Stimulated activated CD4-positive, alpha-beta T cell treated with anti-CD3 and anti-CD28 coated beads, Interleukin-15, amount 100 ng/mL, for 1 hour (primary cell): ENCODE measurements around the gene MYO5B.
"Not testable (repeated sequence)": the region's sequence is repeated elsewhere in the genome, so short reads cannot be mapped to it uniquely, and the experiment has no call there.

Experiments used
- DNase-seq, 2 donors: peaks; one replicate each; pipeline ENCODE4 v3.0.0-alpha.2; 2020; ENCODE audit warnings: low read depth in 1 of 2, low spot score in 1 of 2

The MYO5B gene

GRCh38 chr18:49842656-49843055, 352.3 kb downstream of the MYO5B start:
- no peak for DNase-seq

DNA sequence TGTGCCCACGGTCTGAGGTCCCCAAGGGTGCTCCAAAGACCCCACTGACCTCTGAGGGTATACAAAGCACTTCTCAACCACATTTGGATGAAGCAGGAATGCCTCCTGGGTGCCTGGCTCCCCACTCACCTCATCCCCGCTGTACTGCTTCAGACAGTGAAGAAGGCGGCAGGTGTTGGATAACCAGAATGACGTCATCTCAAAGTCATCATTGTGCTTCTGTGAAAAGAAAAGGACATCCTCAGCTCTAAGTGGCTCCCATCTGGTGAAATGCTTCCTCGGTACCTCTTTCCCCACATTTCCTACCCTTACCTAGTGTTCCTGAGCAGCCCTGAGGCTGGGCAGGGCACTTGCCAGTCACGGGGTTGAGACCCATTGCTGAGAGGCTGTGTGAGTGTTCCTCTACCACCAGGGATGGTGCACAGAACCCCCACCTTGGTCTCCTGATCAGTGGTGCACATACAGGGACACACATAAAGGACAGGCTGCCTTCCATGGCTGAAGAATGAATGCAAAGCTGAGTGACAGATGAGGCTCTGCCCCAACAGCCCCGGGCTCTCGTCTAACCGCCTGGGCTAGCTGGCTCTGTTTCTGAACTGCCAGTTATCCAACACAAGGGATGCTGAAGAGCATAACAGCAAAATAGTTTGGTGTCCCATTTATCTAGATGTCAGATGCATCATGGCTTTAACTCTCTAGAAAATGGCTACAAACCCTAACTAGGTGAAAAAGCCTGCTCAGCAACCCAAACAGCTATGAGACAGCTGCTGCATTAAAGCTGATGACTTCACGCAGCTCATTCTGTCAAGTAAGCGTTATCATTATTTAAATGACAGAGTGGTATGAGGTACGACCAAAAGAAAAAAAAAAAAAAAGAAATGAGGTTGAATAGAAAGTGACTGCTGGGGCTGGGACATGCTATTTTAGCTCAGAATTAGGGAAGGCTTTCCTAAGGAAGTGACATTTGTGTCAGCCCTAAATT, 353.4 kb downstream of the MYO5B start:
- DNase-seq, result no peak

GRCh38 chr18:49839012-49839411, 355.9 kb downstream of the MYO5B start:
- no peak for DNase-seq

DNA sequence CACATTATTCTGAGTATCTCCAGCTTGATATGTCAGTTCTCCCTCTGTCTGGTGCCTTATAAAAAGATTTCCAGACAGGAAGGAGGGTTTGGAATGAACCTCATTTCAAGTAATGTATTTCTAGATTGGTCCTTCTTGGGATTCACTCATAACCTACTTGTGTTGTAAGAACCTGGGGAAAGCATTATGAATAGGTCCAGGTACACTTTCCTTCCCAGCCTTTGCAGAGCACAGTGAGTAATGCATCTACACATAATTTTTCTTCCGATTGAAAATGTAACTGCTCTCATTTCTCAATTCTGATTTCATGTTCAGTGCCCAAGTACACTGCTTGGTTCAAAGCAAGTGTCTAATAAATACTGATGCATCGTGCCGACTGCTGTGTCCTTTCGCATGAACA, 356.6 kb downstream of the MYO5B start:
- DNase-seq, result no peak

DNA sequence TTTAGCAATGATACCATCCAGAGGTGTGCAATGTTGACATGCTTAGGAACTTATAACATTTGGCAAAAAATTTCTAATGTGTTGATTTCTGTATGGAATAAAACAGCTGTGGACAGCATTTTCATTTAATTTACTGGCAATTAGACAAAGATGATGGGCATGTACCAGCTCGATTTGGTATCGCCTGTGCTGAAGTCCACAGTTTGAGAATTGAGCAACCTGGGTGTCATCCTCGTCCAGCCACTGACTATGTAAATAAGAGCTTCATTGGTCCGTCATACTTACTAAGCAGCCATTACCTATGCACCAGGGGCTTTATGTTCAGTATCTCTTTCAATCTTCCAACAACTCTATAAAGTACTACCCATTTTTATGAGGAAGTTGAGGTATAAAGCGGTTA, 357.1 kb downstream of the MYO5B start:
- no peak for DNase-seq

GRCh38 chr18:49837316-49837835, 357.6 kb downstream of the MYO5B start:
- DNase-seq, result not testable (repeated sequence)

DNA sequence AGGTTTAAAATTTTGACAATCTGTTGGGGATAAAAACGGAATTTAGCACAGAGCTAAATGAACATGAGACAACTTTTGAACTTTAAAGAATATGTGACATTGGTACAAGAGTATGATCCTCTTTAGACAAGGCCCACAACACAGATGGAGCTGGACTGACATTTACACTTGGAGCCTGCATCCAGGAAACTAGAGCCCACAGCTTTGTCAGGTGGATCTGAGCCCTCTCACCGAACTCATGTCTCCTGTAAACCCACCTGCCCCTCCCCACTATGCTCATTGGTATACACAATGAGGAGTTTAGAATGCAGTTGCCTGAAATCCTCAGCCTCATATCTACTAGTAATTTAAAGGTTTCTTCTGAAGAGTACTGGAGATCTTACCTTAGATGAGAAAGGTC, 359.5 kb downstream of the MYO5B start:
- DNase-seq, result no peak

DNA sequence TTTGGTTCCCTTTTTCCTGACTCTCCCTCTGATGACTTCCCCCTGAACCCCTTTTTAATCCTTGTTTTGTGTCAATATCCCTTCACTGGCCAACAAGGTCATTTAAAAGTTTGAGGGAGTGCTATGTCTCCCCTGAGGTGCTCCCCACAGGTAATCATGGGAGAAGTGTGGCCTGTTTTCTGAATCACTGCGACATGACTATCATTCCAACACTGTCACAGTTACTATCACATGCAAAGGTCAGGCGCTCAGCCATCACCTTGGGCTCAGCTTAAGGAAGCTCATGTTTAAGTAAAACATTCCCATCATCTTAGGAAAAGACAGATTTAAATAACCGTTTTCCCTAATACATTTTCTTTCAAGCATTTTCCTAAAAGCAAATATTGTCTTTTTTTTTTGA, 360.7 kb downstream of the MYO5B start:
- no peak for DNase-seq

GRCh38 chr18:49833814-49834213, 361.1 kb downstream of the MYO5B start:
- no peak for DNase-seq

- no peak for DNase-seq
Measured at GRCh38 chr18:49832221-49832647, 362.7 kb downstream of the MYO5B start.

GRCh38 chr18:49827996-49828395, 367.0 kb downstream of the MYO5B start:
- DNase-seq, result no peak

DNA sequence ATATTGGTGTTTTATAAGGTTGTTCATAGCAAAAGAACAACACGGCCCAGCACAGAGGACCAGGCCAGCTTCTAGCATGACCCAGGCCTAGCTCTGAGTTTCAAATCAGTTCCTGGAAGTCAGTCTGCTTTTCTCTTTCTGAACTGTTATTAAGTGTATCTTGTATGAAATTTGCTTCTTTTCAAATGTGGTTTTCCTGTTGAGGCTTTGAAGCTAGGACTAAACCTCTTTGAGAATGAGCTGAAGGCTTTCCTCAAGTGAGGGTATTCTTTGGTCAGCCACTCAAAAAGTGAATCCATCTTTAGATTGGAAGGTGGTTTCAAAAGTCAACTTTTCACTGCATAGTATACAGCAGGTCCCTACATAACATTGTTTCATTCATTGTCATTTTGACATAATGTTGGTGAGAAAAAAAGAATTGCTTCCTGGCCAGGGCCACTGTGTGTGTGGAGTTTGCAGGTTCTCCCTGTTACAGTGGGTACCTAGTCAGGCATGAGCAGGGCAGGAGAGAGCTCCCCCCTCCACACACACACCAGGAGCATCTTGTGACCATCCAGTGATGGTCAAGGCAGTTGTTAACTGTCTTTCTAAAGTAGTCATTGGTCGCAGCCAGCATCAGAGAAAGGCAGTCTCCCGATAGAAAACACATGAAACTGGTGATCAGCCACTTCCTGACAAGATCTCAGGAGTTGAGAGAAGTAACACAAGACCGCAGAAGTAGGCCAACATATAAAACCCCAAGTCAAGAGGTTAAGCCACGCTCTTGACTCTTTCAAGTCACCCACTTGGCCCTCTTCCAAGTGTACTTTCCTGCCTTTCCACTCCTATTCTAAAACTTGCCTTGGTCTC, 374.9 kb downstream of the MYO5B start:
- peak in 1 of 2 donors; percentile 17 for DNase-seq

DNA sequence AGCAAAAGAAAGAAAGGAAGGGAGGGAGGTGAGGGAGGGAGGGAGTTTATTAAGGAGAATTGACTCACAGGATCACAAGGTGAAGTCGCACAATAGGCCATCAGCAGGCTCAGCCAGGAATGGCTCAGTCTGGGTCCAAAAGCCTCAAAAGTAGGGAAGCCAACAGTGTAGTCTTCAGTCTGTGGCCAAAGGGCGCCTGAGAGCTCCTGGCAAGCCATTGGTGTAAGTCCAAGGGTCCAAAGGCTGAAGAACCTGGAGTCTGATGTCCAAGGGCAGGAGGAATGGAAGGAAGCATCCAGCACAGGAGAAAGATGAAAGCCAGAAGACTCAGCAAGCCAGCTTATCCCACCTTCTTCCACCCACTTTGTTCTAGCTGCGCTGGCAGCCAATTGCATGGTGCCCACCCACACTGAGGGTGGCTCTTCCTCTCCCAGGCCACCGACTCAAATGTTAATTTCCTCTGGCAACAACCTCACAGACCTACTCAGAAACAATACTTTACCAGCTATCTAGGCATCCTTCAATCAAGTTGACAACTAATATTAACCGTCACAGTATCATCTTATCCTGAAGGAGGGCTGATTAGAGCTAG, 375.8 kb downstream of the MYO5B start:
- no peak for DNase-seq

DNA sequence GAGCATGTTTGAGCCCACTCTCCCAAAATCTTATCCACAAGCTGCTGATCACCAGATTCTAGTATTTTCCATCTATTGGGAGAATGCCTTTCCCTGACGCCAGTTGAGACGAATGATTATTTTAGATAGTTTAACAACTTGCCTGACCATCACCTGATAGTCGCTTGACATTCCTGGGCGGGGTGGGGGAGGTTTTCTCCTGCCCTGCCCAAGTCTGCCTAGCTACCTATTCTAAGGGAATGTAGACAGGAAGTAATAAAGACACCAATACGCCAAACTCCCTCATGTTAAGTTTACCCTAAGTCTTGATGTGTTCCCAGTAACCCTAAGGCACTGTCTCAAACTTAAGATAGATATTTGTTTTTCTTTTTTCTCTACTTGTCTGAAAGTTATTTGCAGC, 377.0 kb downstream of the MYO5B start:
- no peak for DNase-seq

GRCh38 chr18:49815927-49816326, 379.0 kb downstream of the MYO5B start:
- DNase-seq, result no peak

DNA sequence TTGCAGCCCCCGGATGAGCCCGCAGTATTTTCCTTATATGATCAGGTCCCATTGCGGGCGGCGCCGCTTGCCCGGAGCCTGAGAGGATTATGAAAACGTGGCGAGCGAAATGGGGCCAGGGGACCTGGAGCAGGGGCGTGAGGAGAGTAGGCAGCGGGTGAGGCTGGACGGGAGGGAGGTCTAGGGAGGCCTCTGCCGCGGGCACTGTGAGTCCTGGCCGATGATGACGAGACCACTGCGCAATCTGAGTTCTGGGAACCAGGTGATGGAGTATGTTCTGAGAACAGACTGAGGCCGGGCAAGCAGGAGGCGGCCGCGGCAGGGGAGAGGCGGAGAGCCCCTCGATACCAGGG, 380.8 kb downstream of the MYO5B start:
- DNase-seq, result peak in 1 of 2 donors; percentile 38

GRCh38 chr18:49813319-49814146, 381.4 kb downstream of the MYO5B start, which contains the start of gene ACAA2:
Gene ACAA2 (minus strand): TSS chr18:49813533. CDS start chr18:49813484, 49 bp downstream.
- peak; percentile 66 to 72 for DNase-seq

DNA sequence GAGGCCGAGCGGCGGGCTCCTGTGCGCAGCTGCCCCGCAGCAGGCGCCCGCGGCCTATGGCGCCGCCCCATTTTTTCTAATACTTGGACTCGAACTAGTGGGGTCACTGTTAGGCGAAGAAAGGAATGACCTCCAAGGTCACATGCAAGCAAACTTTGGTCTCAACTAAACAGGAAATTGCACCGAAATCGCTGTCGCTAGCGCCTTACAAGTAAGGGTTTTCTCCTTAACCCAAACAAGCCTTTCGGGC, 382.0 kb downstream of the MYO5B start:
- peak in 1 of 2 donors; percentile 4 for DNase-seq

GRCh38 chr18:49812286-49813068, 382.5 kb downstream of the MYO5B start:
- no peak for DNase-seq
